ENCODE results near the gene YY1.

The YY1 gene

GRCh38 chr14:100328495-100329163, 89.7 kb downstream of the YY1 start:
- ChIA-PET POLR2A (no interaction called here), CTCF (interaction anchor here (0.7 kb wide), 1 partner anchor 51 kb away, joined by 3 read pairs; no protein-coding TSS in a partner anchor)
- TF ChIP-seq SP2 (tag by site-specific recombination; IDR thresholded peaks at IDR 0.05), result no peak
- H3K36me3 ChIP-seq (ENCODE audit: control insufficient read depth in 2 of 2, insufficient read depth in 1 of 2, low read length in 2 of 2), result peaks cover 0 to 3% of the 10 kb centered on the region in 2 experiments; a peak in 1 of 3 replicates
- no peak overlapping the region for H3K27ac ChIP-seq (ENCODE audit: extremely low read depth, low read depth, low read length)
- H3K4me3 ChIP-seq (ENCODE audit: low read depth, low read length), result no peak overlapping the region
- H3K4me1 ChIP-seq (ENCODE audit: control insufficient read depth, insufficient read depth, low read length), result no peaks in the 10 kb centered on the region
- H3K9me3 ChIP-seq (ENCODE audit: control insufficient read depth, insufficient read depth, low read depth, low read length), result no peaks in the 10 kb centered on the region

- ChIA-PET POLR2A (no interaction called here), CTCF (interaction anchor here (0.7 kb wide), 1 partner anchor 50 kb away, joined by 3 read pairs; no protein-coding TSS in a partner anchor)
- H3K4me1 ChIP-seq (ENCODE audit: control insufficient read depth, insufficient read depth, low read length), result no peaks in the 10 kb centered on the region
- TF ChIP-seq ZBTB26 (tag by site-specific recombination; optimal IDR thresholded peaks at IDR 0.05) (no peak), ZIC2 (tag by site-specific recombination; IDR thresholded peaks at IDR 0.05) (no peak), ZNF768 (tag by site-specific recombination; IDR thresholded peaks at IDR 0.05) (no peak), MZF1 (tag by site-specific recombination; IDR thresholded peaks at IDR 0.05; ENCODE audit: borderline replicate concordance) (no peak), GLIS2 (tag by site-specific recombination; IDR thresholded peaks at IDR 0.05) (peak; percentile 17; the same call in 1 of the 2 replicates)
- H3K36me3 ChIP-seq (ENCODE audit: control insufficient read depth in 2 of 2, insufficient read depth in 1 of 2, low read length in 2 of 2), result peaks cover 0 to 6% of the 10 kb centered on the region in 2 experiments; a peak in 1 of 3 replicates
- no peak overlapping the region for H3K27ac ChIP-seq (ENCODE audit: extremely low read depth, low read depth, low read length)
- no peak overlapping the region for H3K4me3 ChIP-seq (ENCODE audit: low read depth, low read length)
- H3K9me3 ChIP-seq (ENCODE audit: control insufficient read depth, insufficient read depth, low read depth, low read length), result no peaks in the 10 kb centered on the region
These were observed 90.5 kb downstream of the YY1 start for GRCh38 chr14:100329233-100330006.

GRCh38 chr14:100330007-100330344, 91.0 kb downstream of the YY1 start:
- Histone ChIP-seq H3K4me1 (ENCODE audit: control insufficient read depth, insufficient read depth, low read length) (no peaks in the 10 kb centered on the region), H3K4me3 (ENCODE audit: low read depth, low read length) (no peak overlapping the region), H3K9me3 (ENCODE audit: control insufficient read depth, insufficient read depth, low read depth, low read length) (no peaks in the 10 kb centered on the region), H3K27ac (ENCODE audit: extremely low read depth, low read depth, low read length) (no peak overlapping the region), H3K36me3 (ENCODE audit: control insufficient read depth in 2 of 2, insufficient read depth in 1 of 2, low read length in 2 of 2) (peaks cover 0 to 11% of the 10 kb centered on the region in 2 experiments; a peak in 1 of 3 replicates)
- CTCF ChIA-PET, result no interaction called here
- POLR2A ChIA-PET, result no interaction called here
- TF ChIP-seq AEBP2 (tag by site-specific recombination; IDR thresholded peaks at IDR 0.05; ENCODE audit: borderline replicate concordance) (no peak), ZNF530 (tag by site-specific recombination; IDR thresholded peaks at IDR 0.05; ENCODE audit: low read depth) (no peak), INSM2 (tag by site-specific recombination; IDR thresholded peaks at IDR 0.05) (no peak), ZFP69B (tag by site-specific recombination; IDR thresholded peaks at IDR 0.05) (no peak), ZNF518A (tag by site-specific recombination; conservative IDR thresholded peaks at IDR 0.05; ENCODE audit: low read depth) (no peak), ZNF626 (tag by site-specific recombination; IDR thresholded peaks at IDR 0.05) (no peak), ZNF140 (tag by site-specific recombination; IDR thresholded peaks at IDR 0.05) (no peak), PRDM1 (tag by site-specific recombination; IDR thresholded peaks at IDR 0.05) (no peak), ZNF175 (tag by site-specific recombination; IDR thresholded peaks at IDR 0.05) (no peak), SETDB1 (IDR thresholded peaks at IDR 0.05; ENCODE audit: insufficient read length, low read length) (no peak), ZNF184 (tag by site-specific recombination; IDR thresholded peaks at IDR 0.05) (no peak), ZNF169 (tag by site-specific recombination; IDR thresholded peaks at IDR 0.05) (no peak), ZNF132 (tag by site-specific recombination; IDR thresholded peaks at IDR 0.05; ENCODE audit: borderline replicate concordance) (no peak), ZNF510 (tag by site-specific recombination; IDR thresholded peaks at IDR 0.05; ENCODE audit: insufficient replicate concordance) (no peak), ZNF23 (tag by site-specific recombination; IDR thresholded peaks at IDR 0.05; ENCODE audit: borderline replicate concordance) (no peak)

Measured in HEK293 (cell line).